ENCODE results near the gene ENOX1. TPM values are rescaled to one million over a fixed set of nuclear protein-coding genes. Genes with fewer than 3 reads are reported as not detected.

Gene ENOX1
- total and polyA plus RNA-seq, 2 donors (not counting 3 experiments of a cell fraction or from before 2014, with no cell fraction given): 0.17 to 0.97 TPM

DNA sequence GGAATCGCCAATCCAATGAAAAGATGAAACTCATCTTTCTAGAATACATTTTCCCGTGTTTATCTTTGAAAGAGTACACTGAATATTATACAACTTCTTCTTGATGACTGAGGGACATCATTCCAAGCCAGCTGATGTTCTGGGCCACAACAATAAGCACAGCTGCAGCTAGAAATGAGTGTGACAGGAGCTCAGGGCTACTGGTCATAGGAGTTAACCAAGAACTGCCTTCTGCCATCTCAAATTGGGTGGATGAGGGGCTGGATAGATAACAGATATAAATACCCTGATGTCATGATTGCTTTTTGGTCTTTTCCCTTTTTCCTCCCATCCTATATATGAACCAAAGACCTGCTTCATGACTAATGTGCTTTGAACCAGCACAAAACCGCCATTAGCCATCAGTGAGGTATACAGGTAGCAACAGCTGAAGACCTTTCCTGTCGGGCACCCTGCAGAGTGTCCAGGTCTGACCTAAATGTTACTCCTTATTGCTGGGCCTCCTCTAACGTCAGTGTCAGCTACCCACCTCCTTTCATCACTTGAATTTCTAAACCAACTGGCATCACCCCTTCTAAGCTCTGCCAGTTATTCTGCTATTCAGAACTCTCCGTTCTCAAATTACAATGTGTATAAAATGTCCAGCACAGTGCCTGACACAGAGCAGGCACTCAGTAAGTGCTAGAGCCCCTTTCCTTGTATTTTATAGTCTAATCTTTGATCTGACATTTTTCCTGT, 178.2 kb downstream of the ENOX1 start:
- Histone ChIP-seq H3K9ac (replicated peaks; ENCODE audit: extremely low read depth, insufficient read depth, low read length) (no peak overlapping the region), H3K4me1 (ENCODE audit: control insufficient read depth, extremely low read depth, insufficient read depth, low read length) (no peaks in the 10 kb centered on the region), H3K27ac (ENCODE audit: insufficient read depth, low read depth, low read length) (no peak overlapping the region), H3K36me3 (ENCODE audit: control insufficient read depth in 2 of 2, extremely low read depth in 1 of 2, insufficient read depth in 2 of 2, low read length in 2 of 2) (no peaks in the 10 kb centered on the region), H3K4me3 (replicated peaks in 1 of 3; ENCODE audit: insufficient read depth in 1 of 3, low read depth in 1 of 3, low read length in 3 of 3) (no peak overlapping the region), H4K20me1 (replicated peaks; ENCODE audit: control insufficient read depth, extremely low read depth, insufficient read depth, low read length) (no peaks in the 10 kb centered on the region), H2AFZ (ENCODE audit: low read depth, low read length) (no peak overlapping the region), H3K4me2 (ENCODE audit: insufficient read depth, low read length) (no peak overlapping the region), H3K27me3 (ENCODE audit: control insufficient read depth in 2 of 2, insufficient read depth in 2 of 2, low read length in 2 of 2) (no peaks in the 10 kb centered on the region), H3K79me2 (ENCODE audit: control insufficient read depth, insufficient read depth, low read length) (no peaks in the 10 kb centered on the region), H3K9me1 (replicated peaks; ENCODE audit: control insufficient read depth, extremely low read depth, insufficient read depth, low read length) (peaks cover 2% of the 10 kb centered on the region), H3K9me3 (replicated peaks; ENCODE audit: control insufficient read depth, insufficient read depth, low read length) (no peaks in the 10 kb centered on the region)
- dilution Hi-C loops (cut with MboI; ENCODE audit: extremely low pct_ligation_motif_present, low sequenced_read_pairs): no loop called here
- FAIRE-seq: no peak
- CTCF ChIA-PET: no interaction called here
- DNase-seq (ENCODE audit: low read depth, low spot score): no peak
- POLR2A ChIA-PET: no interaction called here
- TF ChIP-seq, protein P1, sequence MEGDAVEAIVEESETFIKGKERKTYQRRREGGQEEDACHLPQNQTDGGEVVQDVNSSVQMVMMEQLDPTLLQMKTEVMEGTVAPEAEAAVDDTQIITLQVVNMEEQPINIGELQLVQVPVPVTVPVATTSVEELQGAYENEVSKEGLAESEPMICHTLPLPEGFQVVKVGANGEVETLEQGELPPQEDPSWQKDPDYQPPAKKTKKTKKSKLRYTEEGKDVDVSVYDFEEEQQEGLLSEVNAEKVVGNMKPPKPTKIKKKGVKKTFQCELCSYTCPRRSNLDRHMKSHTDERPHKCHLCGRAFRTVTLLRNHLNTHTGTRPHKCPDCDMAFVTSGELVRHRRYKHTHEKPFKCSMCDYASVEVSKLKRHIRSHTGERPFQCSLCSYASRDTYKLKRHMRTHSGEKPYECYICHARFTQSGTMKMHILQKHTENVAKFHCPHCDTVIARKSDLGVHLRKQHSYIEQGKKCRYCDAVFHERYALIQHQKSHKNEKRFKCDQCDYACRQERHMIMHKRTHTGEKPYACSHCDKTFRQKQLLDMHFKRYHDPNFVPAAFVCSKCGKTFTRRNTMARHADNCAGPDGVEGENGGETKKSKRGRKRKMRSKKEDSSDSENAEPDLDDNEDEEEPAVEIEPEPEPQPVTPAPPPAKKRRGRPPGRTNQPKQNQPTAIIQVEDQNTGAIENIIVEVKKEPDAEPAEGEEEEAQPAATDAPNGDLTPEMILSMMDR (IDR thresholded peaks at IDR 0.05; ENCODE audit: extremely low read depth in 1 of 2, insufficient read depth in 1 of 2, low read depth in 1 of 2, low read length in 2 of 2): no peak
- TF ChIP-seq POLR2AphosphoS5 (IDR thresholded peaks at IDR 0.05; ENCODE audit: insufficient read depth, low read depth, low read length): no peak
- TF ChIP-seq, protein P2, sequence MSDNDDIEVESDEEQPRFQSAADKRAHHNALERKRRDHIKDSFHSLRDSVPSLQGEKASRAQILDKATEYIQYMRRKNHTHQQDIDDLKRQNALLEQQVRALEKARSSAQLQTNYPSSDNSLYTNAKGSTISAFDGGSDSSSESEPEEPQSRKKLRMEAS (IDR thresholded peaks at IDR 0.05; ENCODE audit: insufficient read depth, insufficient read length): no peak
- TF ChIP-seq GATA2 (IDR thresholded peaks at IDR 0.05; ENCODE audit: insufficient read depth, insufficient read length, low read depth, low read length): no peak
- no peak for TF ChIP-seq FOS (IDR thresholded peaks at IDR 0.05; ENCODE audit: borderline replicate concordance, insufficient read depth, low read length)
- TF ChIP-seq EZH2 (IDR thresholded peaks at IDR 0.05; ENCODE audit: borderline replicate concordance, low read depth, low read length, severe bottlenecking): no peak
- TF ChIP-seq JUN (IDR thresholded peaks at IDR 0.05; ENCODE audit: borderline replicate concordance, insufficient read depth, insufficient read length, low read depth): no peak
- TF ChIP-seq MYC (IDR thresholded peaks at IDR 0.05; ENCODE audit: low read depth, low read length): no peak
- TF ChIP-seq POLR2A (IDR thresholded peaks at IDR 0.05; ENCODE audit: low read depth, low read length): no peak
- no TSS peak for BruUV-seq (replicated peaks)
- intact Hi-C loops (cut with micrococcal nuclease): no loop called here
